ENCODE results near the gene SPSB2.
"Not testable (repeated sequence)": the region's sequence is repeated elsewhere in the genome, so short reads cannot be mapped to it uniquely, and the experiment has no call there.

SPSB2 gene

GRCh38 chr12:6902448-6902847, 29.3 kb upstream of the SPSB2 start:
- in situ Hi-C loops (cut with MboI; ENCODE audit: low sequenced_read_pairs) = no loop called here

GRCh38 chr12:6899837-6900519, 26.9 kb upstream of the SPSB2 start:
- in situ Hi-C loops (cut with MboI; ENCODE audit: low sequenced_read_pairs) = no loop called here

GRCh38 chr12:6899427-6899826, 26.3 kb upstream of the SPSB2 start:
- in situ Hi-C loops (cut with MboI; ENCODE audit: low sequenced_read_pairs) = no loop called here

GRCh38 chr12:6896846-6897435, 23.8 kb upstream of the SPSB2 start:
- in situ Hi-C loops (cut with MboI; ENCODE audit: low sequenced_read_pairs) = no loop called here

- in situ Hi-C loops (cut with MboI; ENCODE audit: low sequenced_read_pairs) = no loop called here
These were observed 21.2 kb upstream of the SPSB2 start for GRCh38 chr12:6894321-6894720.

- in situ Hi-C loops (cut with MboI; ENCODE audit: low sequenced_read_pairs) = not testable (repeated sequence)
These were observed 19.6 kb upstream of the SPSB2 start for GRCh38 chr12:6892683-6893082.

GRCh38 chr12:6891646-6892001, 18.5 kb upstream of the SPSB2 start:
- in situ Hi-C loops (cut with MboI; ENCODE audit: low sequenced_read_pairs) = no loop called here

GRCh38 chr12:6890789-6891645, 17.9 kb upstream of the SPSB2 start:
- in situ Hi-C loops (cut with MboI; ENCODE audit: low sequenced_read_pairs) = no loop called here

- in situ Hi-C loops (cut with MboI; ENCODE audit: low sequenced_read_pairs) = not testable (repeated sequence)
These were observed 16.9 kb upstream of the SPSB2 start for GRCh38 chr12:6889775-6890573.

- in situ Hi-C loops (cut with MboI; ENCODE audit: low sequenced_read_pairs) = not testable (repeated sequence)
These were observed 15.7 kb upstream of the SPSB2 start for GRCh38 chr12:6888794-6889193.

- in situ Hi-C loops (cut with MboI; ENCODE audit: low sequenced_read_pairs) = no loop called here
These were observed 15.3 kb upstream of the SPSB2 start for GRCh38 chr12:6888360-6888759.

GRCh38 chr12:6887460-6887859, 14.4 kb upstream of the SPSB2 start:
- in situ Hi-C loops (cut with MboI; ENCODE audit: low sequenced_read_pairs) = no loop called here

- in situ Hi-C loops (cut with MboI; ENCODE audit: low sequenced_read_pairs) = not testable (repeated sequence)
These were observed 13.3 kb upstream of the SPSB2 start for GRCh38 chr12:6886206-6886999.

GRCh38 chr12:6884539-6884938, 11.4 kb upstream of the SPSB2 start:
- in situ Hi-C loops (cut with MboI; ENCODE audit: low sequenced_read_pairs) = no loop called here

- in situ Hi-C loops (cut with MboI; ENCODE audit: low sequenced_read_pairs) = no loop called here
These were observed 10.6 kb upstream of the SPSB2 start for GRCh38 chr12:6883683-6884082.

- in situ Hi-C loops (cut with MboI; ENCODE audit: low sequenced_read_pairs) = no loop called here
These were observed 10.1 kb upstream of the SPSB2 start for GRCh38 chr12:6883252-6883651.

GRCh38 chr12:6879824-6880223, 6.7 kb upstream of the SPSB2 start:
- in situ Hi-C loops (cut with MboI; ENCODE audit: low sequenced_read_pairs) = not testable (repeated sequence)

GRCh38 chr12:6874015-6874368, 889 bp upstream of the SPSB2 start:
- in situ Hi-C loops (cut with MboI; ENCODE audit: low sequenced_read_pairs) = not testable (repeated sequence)

- in situ Hi-C loops (cut with MboI; ENCODE audit: low sequenced_read_pairs) = no loop called here
These were observed 742 bp downstream of the SPSB2 start for GRCh38 chr12:6872073-6873048.

All from hTERT RPE-1 (cell line).